ENCODE results near the gene TOX3.

TOX3 gene

GRCh38 chr16:52408191-52408845 is 138.6 kb downstream of the TOX3 start:
- TF ChIP-seq CTCF (IDR thresholded peaks at IDR 0.05; ENCODE audit: extremely low read depth, insufficient read depth, missing control alignments), result no peak
- in situ Hi-C loops (cut with MboI; ENCODE audit: low pct_unique_long_range_greater_than_20kb, low sequenced_read_pairs, unreplicated experiment), result no loop called here
- DNase-seq (ENCODE audit: low spot score), result no peak

DNA sequence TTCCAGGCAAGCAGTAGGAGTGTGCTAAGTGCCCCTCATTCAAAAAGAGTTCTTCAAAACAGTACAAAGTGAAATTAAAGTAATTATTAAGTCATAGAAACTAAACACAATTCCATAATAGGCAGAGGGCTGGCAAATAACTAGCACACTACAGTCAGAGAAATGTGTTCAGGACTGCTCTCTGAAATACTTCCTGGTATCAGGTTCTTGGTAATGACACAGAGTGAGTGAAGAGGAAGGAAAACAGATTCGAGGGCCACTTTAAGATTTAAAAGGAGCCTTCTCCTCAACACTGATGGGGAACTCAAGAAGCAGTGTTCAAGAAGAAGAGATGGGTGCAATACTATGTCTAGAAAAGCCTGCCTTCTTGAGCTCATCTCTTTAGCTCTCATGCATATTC is 139.2 kb downstream of the TOX3 start:
- DNase-seq (ENCODE audit: low spot score), result no peak
- no peak for TF ChIP-seq CTCF (IDR thresholded peaks at IDR 0.05; ENCODE audit: extremely low read depth, insufficient read depth, missing control alignments)
- in situ Hi-C loops (cut with MboI; ENCODE audit: low pct_unique_long_range_greater_than_20kb, low sequenced_read_pairs, unreplicated experiment), result no loop called here

- TF ChIP-seq CTCF (IDR thresholded peaks at IDR 0.05; ENCODE audit: extremely low read depth, insufficient read depth, missing control alignments), result no peak
- in situ Hi-C loops (cut with MboI; ENCODE audit: low pct_unique_long_range_greater_than_20kb, low sequenced_read_pairs, unreplicated experiment), result no loop called here
- DNase-seq (ENCODE audit: low spot score), result no peak
Measured at GRCh38 chr16:52405441-52405840, 141.5 kb downstream of the TOX3 start.

- in situ Hi-C loops (cut with MboI; ENCODE audit: low pct_unique_long_range_greater_than_20kb, low sequenced_read_pairs, unreplicated experiment), result no loop called here
- no peak for DNase-seq (ENCODE audit: low spot score)
- no peak for TF ChIP-seq CTCF (IDR thresholded peaks at IDR 0.05; ENCODE audit: extremely low read depth, insufficient read depth, missing control alignments)
Measured at GRCh38 chr16:52404546-52404945, 142.4 kb downstream of the TOX3 start.

DNA sequence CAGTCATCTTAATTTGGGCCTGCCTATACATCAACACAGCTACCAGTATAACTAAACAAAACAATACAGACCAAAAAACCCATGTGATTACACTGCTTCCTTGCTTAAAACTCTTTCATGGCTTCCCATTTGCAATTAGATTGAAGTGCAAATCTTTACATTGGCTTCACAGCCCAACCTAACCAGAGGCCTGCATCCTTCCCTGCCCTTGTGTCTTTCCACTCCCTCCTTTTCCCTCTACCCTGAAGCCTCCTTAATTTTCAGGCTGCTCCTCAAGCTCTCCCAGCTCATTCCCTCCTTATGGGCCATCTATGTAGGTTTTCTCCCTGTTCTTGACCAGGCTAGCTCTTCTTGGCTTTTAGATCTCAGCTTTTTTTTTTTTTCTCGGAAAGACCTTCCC is 147.8 kb downstream of the TOX3 start:
- in situ Hi-C loops (cut with MboI; ENCODE audit: low pct_unique_long_range_greater_than_20kb, low sequenced_read_pairs, unreplicated experiment), result no loop called here
- TF ChIP-seq CTCF (IDR thresholded peaks at IDR 0.05; ENCODE audit: extremely low read depth, insufficient read depth, missing control alignments), result no peak
- no peak for DNase-seq (ENCODE audit: low spot score)

GRCh38 chr16:52398491-52398960 is 148.4 kb downstream of the TOX3 start:
- no peak for DNase-seq (ENCODE audit: low spot score)
- in situ Hi-C loops (cut with MboI; ENCODE audit: low pct_unique_long_range_greater_than_20kb, low sequenced_read_pairs, unreplicated experiment), result no loop called here
- no peak for TF ChIP-seq CTCF (IDR thresholded peaks at IDR 0.05; ENCODE audit: extremely low read depth, insufficient read depth, missing control alignments)

Measured in GM13977 (cell line).